ENCODE measurements around the gene AMOTL1.

The AMOTL1 gene

DNA sequence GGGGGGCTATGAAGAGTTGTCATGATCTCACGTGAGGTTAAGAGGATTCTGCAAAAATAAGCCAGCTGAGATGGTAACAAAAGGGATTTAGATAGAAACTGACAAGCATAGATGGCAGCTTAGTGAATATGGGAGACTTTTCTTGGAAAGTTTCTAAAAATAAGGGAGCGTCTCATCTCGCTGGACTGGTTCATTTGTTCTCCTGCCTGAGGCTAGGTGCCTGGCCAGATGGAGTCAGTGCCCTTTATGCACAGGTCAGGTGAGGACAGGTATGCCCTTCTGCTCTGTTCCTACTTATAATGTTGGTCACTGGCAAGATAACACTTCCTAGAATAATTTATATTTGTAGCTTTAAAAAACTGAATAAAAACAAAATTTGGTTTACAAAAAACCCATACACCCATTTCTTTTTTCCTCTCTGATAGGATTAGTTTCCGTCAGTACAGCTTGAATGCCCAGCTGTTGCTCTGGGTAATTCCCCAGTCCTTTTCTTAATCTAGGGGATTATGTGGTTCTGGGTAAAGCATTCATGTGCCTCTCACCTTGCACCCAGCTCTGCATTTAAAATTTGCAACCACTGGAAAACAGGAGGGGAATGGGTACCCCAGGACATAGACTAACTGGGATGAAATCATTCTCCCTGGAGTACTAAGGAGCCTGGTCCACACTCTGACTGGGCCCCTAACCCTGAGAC is 90.0 kb downstream of the AMOTL1 start:
- Histone ChIP-seq H2BK12ac (ENCODE audit: low read length in 2 of 2) (no peak overlapping the region), H3K27me3 (ENCODE audit: control insufficient read depth in 1 of 2, insufficient read depth in 1 of 2, low read length in 2 of 2) (no peaks in the 10 kb centered on the region), H3K27ac (ENCODE audit: low read length, poor library complexity, severe bottlenecking) (no peak overlapping the region), H3K14ac (ENCODE audit: low read length in 2 of 2) (no peak overlapping the region), H3K4me2 (ENCODE audit: low read length, poor library complexity, severe bottlenecking) (no peak overlapping the region), H3K23ac (ENCODE audit: low read length in 2 of 2) (no peak overlapping the region), H4K8ac (ENCODE audit: low read length) (no peak overlapping the region), H3K36me3 (ENCODE audit: control insufficient read depth in 1 of 2, insufficient read depth in 2 of 2, low read depth in 1 of 2, low read length in 2 of 2) (peaks cover 44 to 97% of the 10 kb centered on the region in 2 experiments), H3K4ac (ENCODE audit: low read depth in 1 of 2, low read length in 2 of 2) (no peak overlapping the region), H4K91ac (ENCODE audit: low read length) (no peak overlapping the region), H3K18ac (ENCODE audit: low read depth in 1 of 2, low read length in 2 of 2) (no peak overlapping the region), H3K9me3 (ENCODE audit: control insufficient read depth, low read length) (no peaks in the 10 kb centered on the region), H3K4me3 (ENCODE audit: insufficient read depth in 1 of 2, low read depth in 1 of 2, low read length in 2 of 2) (no peak overlapping the region), H3K4me1 (ENCODE audit: control insufficient read depth, insufficient read depth, low read depth, low read length) (peaks cover 9% of the 10 kb centered on the region), H3K9ac (ENCODE audit: low read length) (no peak overlapping the region), H2AK5ac (ENCODE audit: low read length, severe bottlenecking) (no peak overlapping the region), H3K79me1 (replicated peaks; ENCODE audit: low read length, poor library complexity, severe bottlenecking) (peaks cover 21% of the 10 kb centered on the region), H2BK15ac (ENCODE audit: low read depth, poor library complexity, severe bottlenecking) (no peak overlapping the region), H2BK5ac (ENCODE audit: low read depth, low read length, poor library complexity, severe bottlenecking) (no peak overlapping the region), H2AFZ (ENCODE audit: low read depth, low read length) (no peak overlapping the region), H2BK120ac (ENCODE audit: low read depth, low read length) (no peak overlapping the region)
- WGBS, result 92% methylated on average over 3 of the region's 4 CpGs
- DNase-seq, result no peak

DNA sequence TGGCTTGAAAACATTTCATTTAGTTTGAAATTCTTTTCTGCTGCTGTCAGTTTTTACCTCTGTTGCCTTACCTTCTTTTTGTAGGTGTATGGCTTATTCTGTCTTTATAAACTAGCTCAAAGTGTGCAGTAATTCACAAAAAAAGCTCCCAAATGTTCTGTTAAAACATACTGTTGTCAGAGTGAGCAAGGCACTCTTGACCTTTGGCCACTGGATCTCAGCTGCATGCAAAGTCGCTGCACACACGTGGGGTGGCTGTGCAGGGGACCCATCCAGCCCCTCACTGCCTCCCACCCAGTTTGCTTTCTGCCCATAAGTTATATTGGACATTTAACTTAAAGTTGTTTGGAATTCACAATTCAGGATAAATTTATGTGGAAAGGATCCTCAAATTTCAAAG is 92.2 kb downstream of the AMOTL1 start:
- Histone ChIP-seq H2AFZ (ENCODE audit: low read depth, low read length) (no peak overlapping the region), H3K14ac (ENCODE audit: low read length in 2 of 2) (no peak overlapping the region), H3K23ac (ENCODE audit: low read length in 2 of 2) (no peak overlapping the region), H3K79me1 (replicated peaks; ENCODE audit: low read length, poor library complexity, severe bottlenecking) (peaks cover 24% of the 10 kb centered on the region), H2BK15ac (ENCODE audit: low read depth, poor library complexity, severe bottlenecking) (no peak overlapping the region), H3K27me3 (ENCODE audit: control insufficient read depth in 1 of 2, insufficient read depth in 1 of 2, low read length in 2 of 2) (no peaks in the 10 kb centered on the region), H3K9ac (ENCODE audit: low read length) (no peak overlapping the region), H2BK120ac (ENCODE audit: low read depth, low read length) (no peak overlapping the region), H2AK5ac (ENCODE audit: low read length, severe bottlenecking) (no peak overlapping the region), H3K4me2 (ENCODE audit: low read length, poor library complexity, severe bottlenecking) (no peak overlapping the region), H3K4me3 (ENCODE audit: insufficient read depth in 1 of 2, low read depth in 1 of 2, low read length in 2 of 2) (no peak overlapping the region), H3K4ac (ENCODE audit: low read depth in 1 of 2, low read length in 2 of 2) (no peak overlapping the region), H3K36me3 (ENCODE audit: control insufficient read depth in 1 of 2, insufficient read depth in 2 of 2, low read depth in 1 of 2, low read length in 2 of 2) (peaks cover 33 to 92% of the 10 kb centered on the region in 2 experiments), H3K27ac (ENCODE audit: low read length, poor library complexity, severe bottlenecking) (no peak overlapping the region), H2BK12ac (ENCODE audit: low read length in 2 of 2) (no peak overlapping the region), H2BK5ac (ENCODE audit: low read depth, low read length, poor library complexity, severe bottlenecking) (no peak overlapping the region), H4K91ac (ENCODE audit: low read length) (no peak overlapping the region), H3K9me3 (ENCODE audit: control insufficient read depth, low read length) (no peaks in the 10 kb centered on the region), H3K4me1 (ENCODE audit: control insufficient read depth, insufficient read depth, low read depth, low read length) (peaks cover 4% of the 10 kb centered on the region), H3K18ac (ENCODE audit: low read depth in 1 of 2, low read length in 2 of 2) (no peak overlapping the region), H4K8ac (ENCODE audit: low read length) (no peak overlapping the region)
- no peak for DNase-seq
- 78% methylated on average over 2 of the region's 2 CpGs for WGBS

DNA sequence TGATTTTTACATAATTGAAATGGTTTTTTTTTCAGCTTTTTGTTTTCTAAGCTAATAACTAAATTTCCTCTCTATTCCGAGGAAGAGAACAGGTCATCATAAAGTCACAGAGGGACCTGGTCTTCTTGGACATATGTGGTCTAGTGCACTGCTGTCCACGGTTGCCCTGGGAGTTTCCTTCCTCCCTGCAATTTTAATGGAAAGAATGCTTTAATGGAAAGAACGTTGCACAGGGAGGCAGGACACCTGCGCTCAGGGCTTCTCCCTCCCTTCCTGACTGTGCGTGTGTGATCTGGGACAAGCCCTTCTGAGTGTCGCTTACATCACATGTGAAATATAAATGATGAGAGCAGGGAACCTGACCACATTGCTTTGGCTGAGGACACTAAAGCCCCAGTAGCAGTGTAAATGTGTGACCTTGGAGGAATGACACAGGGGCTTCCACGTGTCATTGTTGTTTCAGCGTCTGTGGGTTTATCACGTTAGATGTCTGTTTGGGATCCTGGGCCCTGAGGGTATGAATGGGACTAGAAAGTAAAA is 93.2 kb downstream of the AMOTL1 start:
- WGBS, result 95% methylated on average over 8 of the region's 9 CpGs
- peaks cover 41 to 92% of the 10 kb centered on the region in 2 experiments for H3K36me3 ChIP-seq (ENCODE audit: control insufficient read depth in 1 of 2, insufficient read depth in 2 of 2, low read depth in 1 of 2, low read length in 2 of 2)
- no peak overlapping the region for H2AFZ ChIP-seq (ENCODE audit: low read depth, low read length)
- H3K4me1 ChIP-seq (ENCODE audit: control insufficient read depth, insufficient read depth, low read depth, low read length), result peaks cover 6% of the 10 kb centered on the region
- no peaks in the 10 kb centered on the region for H3K27me3 ChIP-seq (ENCODE audit: control insufficient read depth in 1 of 2, insufficient read depth in 1 of 2, low read length in 2 of 2)
- H2BK120ac ChIP-seq (ENCODE audit: low read depth, low read length), result no peak overlapping the region
- H3K23ac ChIP-seq (ENCODE audit: low read length in 2 of 2), result no peak overlapping the region
- no peak overlapping the region for H2BK5ac ChIP-seq (ENCODE audit: low read depth, low read length, poor library complexity, severe bottlenecking)
- no peak overlapping the region for H3K9ac ChIP-seq (ENCODE audit: low read length)
- H4K91ac ChIP-seq (ENCODE audit: low read length), result no peak overlapping the region
- no peak overlapping the region for H3K4me2 ChIP-seq (ENCODE audit: low read length, poor library complexity, severe bottlenecking)
- H3K4me3 ChIP-seq (ENCODE audit: insufficient read depth in 1 of 2, low read depth in 1 of 2, low read length in 2 of 2), result no peak overlapping the region
- H3K9me3 ChIP-seq (ENCODE audit: control insufficient read depth, low read length), result no peaks in the 10 kb centered on the region
- DNase-seq, result no peak
- peaks cover 25% of the 10 kb centered on the region for H3K79me1 ChIP-seq (replicated peaks; ENCODE audit: low read length, poor library complexity, severe bottlenecking)
- no peak overlapping the region for H2BK15ac ChIP-seq (ENCODE audit: low read depth, poor library complexity, severe bottlenecking)
- no peak overlapping the region for H2BK12ac ChIP-seq (ENCODE audit: low read length in 2 of 2)
- no peak overlapping the region for H3K4ac ChIP-seq (ENCODE audit: low read depth in 1 of 2, low read length in 2 of 2)
- H3K18ac ChIP-seq (ENCODE audit: low read depth in 1 of 2, low read length in 2 of 2), result no peak overlapping the region
- no peak overlapping the region for H3K14ac ChIP-seq (ENCODE audit: low read length in 2 of 2)
- no peak overlapping the region for H4K8ac ChIP-seq (ENCODE audit: low read length)
- H3K27ac ChIP-seq (ENCODE audit: low read length, poor library complexity, severe bottlenecking), result no peak overlapping the region
- H2AK5ac ChIP-seq (ENCODE audit: low read length, severe bottlenecking), result no peak overlapping the region

DNA sequence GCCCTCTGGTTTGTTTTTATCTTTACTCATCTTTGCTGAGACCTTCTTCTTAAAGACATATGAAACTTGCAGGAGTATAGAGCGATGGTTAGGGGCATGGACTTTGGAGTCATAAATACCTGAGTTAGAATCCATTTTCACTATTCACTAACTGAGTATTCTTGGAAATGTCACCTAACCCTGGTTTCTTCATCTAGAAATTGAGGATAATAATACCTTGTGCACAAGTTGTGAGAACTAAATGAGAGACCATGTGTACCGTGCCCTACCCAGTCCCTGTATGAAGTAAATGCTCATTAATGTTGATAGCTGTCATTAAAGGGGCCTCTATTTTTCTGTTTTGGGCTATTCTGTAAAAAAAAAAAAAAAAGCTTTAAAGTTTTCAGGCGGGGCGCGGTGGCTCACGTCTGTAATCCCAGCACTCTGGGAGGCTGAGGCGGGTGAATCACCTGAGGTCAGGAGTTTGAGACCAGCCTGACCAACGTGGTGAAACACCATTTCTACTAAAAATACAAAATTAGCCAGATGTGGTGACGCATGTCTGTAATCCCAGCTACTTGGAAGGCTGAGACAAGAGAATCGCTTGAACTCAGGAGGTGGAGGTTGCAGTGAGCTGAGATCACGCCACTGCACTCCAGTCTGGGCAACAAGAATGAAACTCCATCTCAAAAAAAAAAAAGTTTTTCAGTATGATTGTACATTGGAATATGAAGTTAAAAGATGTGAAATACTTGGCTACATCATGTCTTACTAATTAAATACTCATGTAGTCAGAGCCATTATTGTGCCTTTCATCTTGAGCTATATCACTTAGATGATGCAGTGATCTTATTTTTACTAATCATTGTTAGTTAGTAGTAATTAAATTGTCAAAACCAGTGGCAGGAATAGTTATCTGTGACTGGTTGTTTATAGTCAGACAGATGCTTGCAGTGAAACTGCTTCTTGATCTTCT is 95.0 kb downstream of the AMOTL1 start:
- Histone ChIP-seq H3K27me3 (ENCODE audit: control insufficient read depth in 1 of 2, insufficient read depth in 1 of 2, low read length in 2 of 2) (no peaks in the 10 kb centered on the region), H4K91ac (ENCODE audit: low read length) (no peak overlapping the region), H3K18ac (ENCODE audit: low read depth in 1 of 2, low read length in 2 of 2) (no peak overlapping the region), H2BK15ac (ENCODE audit: low read depth, poor library complexity, severe bottlenecking) (no peak overlapping the region), H2AK5ac (ENCODE audit: low read length, severe bottlenecking) (no peak overlapping the region), H2BK5ac (ENCODE audit: low read depth, low read length, poor library complexity, severe bottlenecking) (no peak overlapping the region), H3K14ac (ENCODE audit: low read length in 2 of 2) (no peak overlapping the region), H2BK120ac (ENCODE audit: low read depth, low read length) (no peak overlapping the region), H3K79me1 (replicated peaks; ENCODE audit: low read length, poor library complexity, severe bottlenecking) (peaks cover 31% of the 10 kb centered on the region), H3K4me2 (ENCODE audit: low read length, poor library complexity, severe bottlenecking) (no peak overlapping the region), H3K4me1 (ENCODE audit: control insufficient read depth, insufficient read depth, low read depth, low read length) (peaks cover 7% of the 10 kb centered on the region), H3K23ac (ENCODE audit: low read length in 2 of 2) (no peak overlapping the region), H3K4ac (ENCODE audit: low read depth in 1 of 2, low read length in 2 of 2) (no peak overlapping the region), H2BK12ac (ENCODE audit: low read length in 2 of 2) (no peak overlapping the region), H3K4me3 (ENCODE audit: insufficient read depth in 1 of 2, low read depth in 1 of 2, low read length in 2 of 2) (no peak overlapping the region), H3K36me3 (ENCODE audit: control insufficient read depth in 1 of 2, insufficient read depth in 2 of 2, low read depth in 1 of 2, low read length in 2 of 2) (peaks cover 53 to 92% of the 10 kb centered on the region in 2 experiments), H3K27ac (ENCODE audit: low read length, poor library complexity, severe bottlenecking) (peak overlapping the region; percentile 17), H3K9ac (ENCODE audit: low read length) (no peak overlapping the region), H4K8ac (ENCODE audit: low read length) (no peak overlapping the region), H2AFZ (ENCODE audit: low read depth, low read length) (no peak overlapping the region), H3K9me3 (ENCODE audit: control insufficient read depth, low read length) (no peaks in the 10 kb centered on the region)
- WGBS, result 93% methylated on average over 10 of the region's 11 CpGs
- no peak for DNase-seq
